HL-60/S4 treated with retinoic acid at 250 ng/mL for 4 days and 3 days (cell line): ENCODE measurements around the gene AAK1.

Source experiments
- in situ Hi-C: fragments of 300-500 bp; cut with MboI; formaldehyde crosslinking; loops from 2 replicates; pipeline ENCODE4 v1.7.0; 2022; ENCODE audit warnings: low sequenced_read_pairs

Gene AAK1

DNA sequence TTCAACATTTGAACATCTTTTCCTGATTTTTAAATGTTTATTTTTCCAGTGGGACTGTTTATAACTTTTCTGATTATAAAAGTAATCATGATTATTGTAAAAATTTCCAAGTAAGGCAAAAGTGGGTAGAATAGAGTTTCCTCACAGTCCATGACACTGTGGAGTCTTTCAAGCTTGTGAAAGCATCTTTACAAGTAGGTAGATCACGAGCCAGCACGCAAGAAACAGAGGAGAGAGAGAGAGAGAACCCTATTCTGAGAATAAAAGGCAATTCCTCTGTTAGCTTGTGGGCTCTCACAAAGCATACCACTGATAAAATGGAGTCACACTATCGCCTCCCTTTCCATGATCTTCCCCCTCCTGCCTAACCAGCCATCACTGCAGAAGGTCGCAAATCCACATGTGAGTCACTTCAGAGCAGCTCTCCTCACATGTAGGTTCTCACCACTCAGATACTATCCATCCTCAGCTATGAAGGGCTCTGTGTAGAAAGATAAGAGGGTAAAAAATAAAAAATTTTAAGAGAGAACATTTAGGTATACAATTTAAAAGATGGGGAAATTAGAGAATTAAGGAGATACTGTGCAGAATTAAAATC is 40.3 kb downstream of the AAK1 start:
- in situ Hi-C loops, result no loop called here

DNA sequence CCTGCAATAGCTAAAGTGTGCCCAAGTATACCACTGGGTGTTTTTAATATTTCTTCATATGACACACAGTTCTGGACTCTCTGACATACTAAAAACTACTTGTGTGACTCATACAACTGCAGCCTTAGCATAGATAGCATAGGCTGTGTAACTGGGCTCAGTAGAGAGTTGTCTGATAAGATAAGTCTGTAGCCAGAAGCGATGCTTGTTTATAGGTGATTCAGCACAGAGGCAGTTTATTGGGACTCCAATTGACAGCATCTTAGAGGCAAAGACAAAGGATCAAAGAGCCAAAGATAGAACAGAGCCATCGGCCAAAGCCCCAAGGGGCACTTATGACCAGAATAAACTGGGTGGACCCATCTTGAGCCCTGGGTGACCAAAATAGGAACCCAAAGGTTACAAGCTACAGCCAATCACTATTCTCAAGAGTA is 42.3 kb downstream of the AAK1 start:
- in situ Hi-C loops, result no loop called here

DNA sequence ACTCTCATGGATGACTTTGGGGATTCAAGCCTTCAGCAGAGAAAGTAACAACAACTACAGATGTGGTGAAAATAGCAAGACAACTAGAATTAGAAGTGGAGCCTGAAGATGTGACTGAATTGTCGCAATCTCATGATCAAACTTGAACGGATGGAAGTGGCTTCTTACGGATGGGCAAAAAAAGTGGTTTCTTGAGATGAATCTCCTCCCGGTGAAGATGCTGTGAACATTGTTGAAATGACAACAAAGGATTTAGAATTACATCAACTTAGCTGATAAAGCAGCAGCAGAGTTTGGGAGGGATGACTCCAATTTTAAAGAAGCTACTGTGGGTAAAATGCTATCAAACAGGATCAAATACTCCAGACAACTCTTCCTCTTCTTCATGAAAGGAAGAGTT is 43.1 kb downstream of the AAK1 start:
- in situ Hi-C loops, result no loop called here

DNA sequence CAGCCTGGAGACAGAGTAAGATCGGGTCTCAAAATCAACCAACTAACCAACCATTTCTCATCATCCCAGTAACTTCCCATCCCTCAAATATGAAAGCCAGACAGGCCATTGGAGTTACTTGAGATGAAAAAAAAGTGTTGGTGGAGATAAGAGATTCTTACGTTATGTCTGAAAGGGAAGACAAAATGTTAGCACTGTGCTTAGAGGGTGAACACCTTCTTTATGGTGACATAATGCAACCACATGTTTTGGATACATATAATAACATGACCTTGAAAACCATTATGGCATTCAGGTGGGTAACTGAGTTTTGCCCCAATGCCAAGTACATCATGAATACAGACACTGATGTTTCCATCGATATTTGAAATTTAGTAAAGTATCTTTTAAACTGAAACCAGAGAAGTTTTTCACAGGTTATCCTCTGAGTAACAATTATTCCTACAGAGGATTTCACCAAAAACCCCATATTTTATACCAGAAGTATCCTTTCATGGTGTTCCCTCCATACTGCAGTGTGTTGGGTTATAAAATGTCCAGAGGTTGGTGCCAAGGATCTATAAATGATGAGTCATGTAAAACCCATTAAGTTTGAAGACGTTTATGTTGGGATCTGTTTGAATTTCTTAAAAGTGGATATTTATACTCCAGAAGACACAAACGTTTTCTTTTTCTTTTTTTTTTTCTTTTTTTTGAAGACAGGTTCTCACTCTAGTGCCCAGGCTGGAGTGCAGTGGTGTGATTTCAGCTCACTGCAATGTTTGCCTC is 45.5 kb downstream of the AAK1 start:
- in situ Hi-C loops, result no loop called here

DNA sequence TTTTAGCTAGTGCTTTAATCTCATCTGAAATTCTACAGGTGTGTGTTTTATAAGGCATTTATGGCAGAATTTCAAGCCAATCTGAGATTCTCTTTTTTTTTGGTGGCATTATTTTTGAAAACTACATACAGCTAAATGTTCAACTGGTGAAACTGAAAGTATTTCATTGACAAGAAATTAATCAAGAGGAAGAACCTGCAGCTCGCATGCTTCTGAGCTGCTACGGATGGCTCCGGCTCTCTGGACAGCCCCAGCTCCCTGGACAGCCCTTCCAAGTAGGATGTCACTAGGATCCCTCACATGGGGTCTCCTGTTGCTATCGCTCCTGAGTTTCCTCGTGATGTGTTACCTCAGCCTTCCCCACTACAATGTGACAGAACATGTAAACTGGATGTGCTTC is 46.4 kb downstream of the AAK1 start:
- in situ Hi-C loops, result no loop called here

DNA sequence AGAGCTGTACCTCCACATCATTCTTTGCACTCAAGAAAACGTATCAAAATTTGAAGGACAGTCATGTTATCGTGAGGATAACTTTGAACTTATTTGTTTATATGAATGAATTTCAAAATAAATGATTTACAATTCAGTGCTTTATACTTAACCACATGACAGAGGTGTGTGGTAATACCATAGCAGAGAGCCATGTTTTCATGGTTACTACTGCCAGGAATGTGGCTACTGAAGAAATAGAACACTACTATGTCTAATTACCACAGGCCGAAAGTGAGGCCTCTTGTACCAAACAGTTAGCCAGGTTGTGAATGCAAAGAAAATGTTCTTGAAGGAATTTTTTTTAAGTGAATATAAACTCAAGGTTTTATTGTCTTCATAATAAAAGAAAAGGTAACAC is 49.2 kb downstream of the AAK1 start:
- in situ Hi-C loops, result no loop called here

DNA sequence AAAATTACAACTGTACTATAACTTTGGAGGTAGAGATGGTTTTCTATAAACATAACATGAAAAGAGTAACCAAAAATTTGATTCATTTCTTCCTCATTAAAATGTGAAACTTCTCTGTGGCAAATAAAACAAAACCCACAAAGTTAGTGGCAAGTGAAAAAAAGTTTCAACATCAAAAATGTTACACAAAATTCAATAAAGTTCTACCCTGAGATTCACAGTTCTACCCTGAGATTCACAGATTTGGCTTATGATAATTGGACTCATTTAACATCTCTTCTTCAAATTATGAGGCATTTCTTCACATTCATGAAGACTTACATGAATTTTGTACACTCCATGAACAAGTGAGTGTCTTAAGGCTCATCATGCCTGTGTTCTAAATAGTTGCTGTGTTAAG is 51.0 kb downstream of the AAK1 start:
- in situ Hi-C loops, result no loop called here

DNA sequence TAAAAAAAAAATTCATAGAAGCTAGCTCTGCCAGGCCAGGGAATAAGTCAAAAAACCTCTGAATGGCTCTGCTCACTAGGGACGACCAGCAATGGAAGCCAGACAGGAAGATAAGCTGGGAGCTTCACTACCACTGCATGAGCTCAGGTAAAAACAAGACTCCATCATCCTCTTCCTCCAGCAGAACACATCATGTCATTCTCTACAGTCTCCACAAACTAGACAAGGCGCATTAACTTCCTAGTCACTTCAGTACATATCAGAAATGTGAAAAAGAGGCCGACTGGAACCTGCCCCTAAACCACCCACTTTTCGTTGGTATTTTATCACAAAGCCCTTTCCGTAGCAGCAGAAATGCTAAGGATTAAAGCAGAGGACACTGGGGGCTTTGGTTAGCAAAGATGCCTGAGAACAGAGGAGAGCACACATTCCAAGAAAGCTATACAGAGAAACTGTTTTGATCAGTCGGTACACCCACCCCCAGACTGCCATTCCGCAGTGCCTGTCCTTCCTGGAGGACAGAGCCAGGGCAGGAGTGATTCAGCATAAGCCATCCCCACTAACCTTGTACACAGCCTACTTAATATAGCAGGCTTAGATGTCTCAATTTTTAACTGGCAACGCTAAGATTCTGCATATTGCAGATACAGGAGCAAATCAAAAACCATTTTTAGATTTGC is 53.4 kb downstream of the AAK1 start:
- in situ Hi-C loops, result no loop called here

DNA sequence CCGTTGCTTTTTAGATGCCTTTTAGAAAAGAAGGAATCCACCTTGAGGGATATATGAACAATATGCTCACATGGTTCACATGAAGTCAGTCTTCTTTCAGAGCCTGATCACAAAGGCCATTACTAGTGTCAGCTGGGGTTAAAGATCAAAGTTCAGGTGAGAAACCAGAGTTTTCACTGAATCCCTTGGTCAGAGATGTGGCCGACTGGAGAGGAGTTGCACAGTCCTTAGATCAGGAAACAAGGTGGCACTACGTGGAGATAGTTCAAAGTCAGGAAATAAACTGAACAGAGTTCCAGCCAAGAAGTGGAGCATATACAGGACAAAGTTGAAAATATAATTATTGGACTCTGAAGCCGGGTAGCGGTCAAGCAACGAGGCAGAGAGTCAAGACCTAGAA is 54.6 kb downstream of the AAK1 start:
- in situ Hi-C loops, result no loop called here

DNA sequence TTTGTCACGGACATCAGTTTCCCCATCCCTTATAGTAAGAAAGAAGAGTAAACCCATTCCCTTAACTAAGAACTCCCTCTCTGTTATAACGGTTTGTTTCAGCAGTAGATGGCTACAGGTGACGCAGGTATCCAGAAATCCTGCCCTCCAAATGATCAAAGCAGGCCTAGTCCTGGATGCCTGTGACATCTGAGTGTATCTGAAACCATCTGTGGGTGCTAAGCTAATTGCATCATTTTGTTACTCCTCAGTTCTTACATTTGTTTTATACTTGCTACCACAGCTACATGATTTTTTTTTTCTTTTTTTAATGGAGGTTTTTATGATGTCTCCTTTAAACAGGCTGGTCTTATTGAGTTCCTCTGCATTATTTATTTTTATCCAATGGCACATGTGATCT is 55.1 kb downstream of the AAK1 start:
- in situ Hi-C loops, result no loop called here

DNA sequence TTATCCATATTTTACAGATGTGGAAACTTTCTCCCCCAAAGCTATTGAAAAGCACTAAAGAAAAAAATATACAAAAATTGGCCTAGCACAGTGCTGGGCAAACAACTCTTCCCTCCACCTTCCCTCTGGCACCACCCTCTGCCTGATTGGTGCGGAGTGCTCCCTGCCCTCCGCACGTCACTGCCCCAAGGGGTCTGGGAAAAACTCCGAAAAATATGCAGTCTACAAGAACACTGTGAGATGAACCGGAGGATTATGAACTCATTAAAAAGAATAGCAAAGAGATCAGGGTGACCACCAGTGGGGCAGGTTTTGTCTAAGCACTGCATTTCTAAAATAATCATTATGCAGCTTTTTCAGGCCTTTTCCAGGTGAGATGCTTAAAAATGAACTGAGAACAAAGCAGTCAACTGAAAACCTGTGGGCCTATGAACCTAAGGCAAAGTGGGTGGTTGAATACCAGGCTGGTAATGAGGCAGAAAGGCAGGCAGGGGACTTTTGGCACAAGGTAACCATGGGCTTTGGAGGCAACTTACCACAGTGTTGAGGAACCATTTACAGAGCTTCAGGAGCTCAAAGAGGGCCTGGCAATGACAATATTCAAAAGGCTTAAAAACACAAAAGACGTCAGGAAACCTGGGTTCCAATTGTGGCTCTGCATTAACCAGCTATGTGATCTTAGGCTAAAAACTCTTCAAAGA is 57.5 kb downstream of the AAK1 start:
- in situ Hi-C loops, result no loop called here

DNA sequence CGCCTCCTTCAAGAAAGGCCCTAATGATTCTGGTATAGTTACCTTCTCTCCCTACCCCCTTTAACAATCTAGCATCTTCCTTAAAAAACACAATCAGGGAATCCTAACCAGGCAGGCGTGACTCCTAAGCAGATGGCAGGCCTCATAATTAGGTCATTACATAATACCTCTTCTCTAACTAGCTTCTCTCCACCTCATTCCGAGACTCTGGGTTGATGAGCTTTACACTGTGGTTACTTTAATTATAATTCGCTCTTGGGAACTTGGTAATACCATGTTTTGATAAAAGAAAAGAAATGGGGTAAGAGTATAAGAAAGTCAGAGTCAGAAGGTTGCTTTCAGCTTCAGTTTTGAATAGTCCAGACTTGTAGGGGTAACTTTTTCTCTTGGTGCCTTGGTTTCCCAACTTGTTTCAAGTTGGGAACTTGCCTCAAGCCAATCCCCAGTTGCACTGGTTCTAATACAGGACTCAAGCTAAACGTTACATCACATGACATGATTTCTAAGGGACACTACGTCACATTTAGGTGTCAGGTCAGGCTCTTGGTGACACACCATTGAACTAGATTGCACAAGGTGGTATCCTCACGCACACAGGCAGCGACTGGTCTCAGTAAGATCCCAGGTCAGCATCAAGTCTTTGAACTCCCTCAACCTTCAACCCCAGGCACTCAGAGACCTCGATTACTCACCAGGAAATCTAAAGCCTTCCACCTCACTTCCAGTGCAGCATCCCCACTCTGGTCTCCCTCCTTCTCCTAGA is 59.2 kb downstream of the AAK1 start:
- in situ Hi-C loops, result no loop called here

DNA sequence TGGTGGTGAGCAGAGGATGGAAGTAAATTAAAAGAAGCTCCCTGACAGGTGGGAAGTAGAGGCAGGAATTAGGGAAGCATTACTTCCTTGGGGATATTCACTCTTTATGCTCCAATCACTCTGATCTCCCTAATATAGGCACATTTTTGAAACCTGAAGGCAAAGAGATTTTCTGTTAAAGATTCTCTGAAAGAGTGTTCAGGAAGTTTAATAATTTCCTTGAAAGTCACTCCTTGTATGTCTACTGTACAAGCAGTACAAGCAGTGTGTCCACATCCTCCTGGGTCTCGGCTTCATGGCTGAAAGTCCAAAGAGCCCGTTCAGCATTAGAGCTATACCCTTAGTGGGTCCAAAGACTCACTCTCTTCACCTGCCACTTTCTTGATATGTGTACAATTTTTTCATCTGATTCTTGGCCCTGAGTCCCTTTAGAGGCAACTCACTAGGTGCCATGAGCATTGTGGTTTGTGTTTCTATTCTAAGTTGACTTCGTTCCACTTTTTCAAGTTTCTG is 60.2 kb downstream of the AAK1 start:
- in situ Hi-C loops, result no loop called here

DNA sequence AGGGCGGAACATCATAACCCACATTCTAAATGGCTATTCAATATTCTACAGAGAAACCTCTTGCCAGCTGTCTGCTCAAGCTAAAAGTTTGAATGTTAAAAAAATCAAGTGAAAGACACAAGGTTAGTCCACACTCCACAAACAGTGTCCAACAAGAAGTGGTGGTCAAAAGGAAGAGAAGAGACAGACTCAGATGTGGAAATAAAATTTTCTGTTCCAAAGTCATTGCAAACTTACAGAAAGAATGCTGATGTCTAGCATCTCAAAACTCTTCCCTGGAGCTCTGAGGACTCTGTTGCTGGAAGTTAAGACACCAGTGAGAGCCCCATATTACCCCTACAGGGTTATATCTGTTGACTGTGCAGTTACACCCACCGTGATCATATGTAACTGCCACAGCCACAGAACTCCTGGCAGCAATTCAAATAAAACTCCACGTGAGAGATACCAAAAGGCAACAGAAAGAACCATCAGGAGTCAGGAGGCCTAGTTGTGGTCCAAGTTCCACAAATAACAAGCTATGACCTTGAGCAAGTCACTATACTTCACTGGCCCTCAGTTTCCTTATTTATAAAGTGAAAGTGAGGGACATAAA is 60.9 kb downstream of the AAK1 start:
- in situ Hi-C loops, result no loop called here

DNA sequence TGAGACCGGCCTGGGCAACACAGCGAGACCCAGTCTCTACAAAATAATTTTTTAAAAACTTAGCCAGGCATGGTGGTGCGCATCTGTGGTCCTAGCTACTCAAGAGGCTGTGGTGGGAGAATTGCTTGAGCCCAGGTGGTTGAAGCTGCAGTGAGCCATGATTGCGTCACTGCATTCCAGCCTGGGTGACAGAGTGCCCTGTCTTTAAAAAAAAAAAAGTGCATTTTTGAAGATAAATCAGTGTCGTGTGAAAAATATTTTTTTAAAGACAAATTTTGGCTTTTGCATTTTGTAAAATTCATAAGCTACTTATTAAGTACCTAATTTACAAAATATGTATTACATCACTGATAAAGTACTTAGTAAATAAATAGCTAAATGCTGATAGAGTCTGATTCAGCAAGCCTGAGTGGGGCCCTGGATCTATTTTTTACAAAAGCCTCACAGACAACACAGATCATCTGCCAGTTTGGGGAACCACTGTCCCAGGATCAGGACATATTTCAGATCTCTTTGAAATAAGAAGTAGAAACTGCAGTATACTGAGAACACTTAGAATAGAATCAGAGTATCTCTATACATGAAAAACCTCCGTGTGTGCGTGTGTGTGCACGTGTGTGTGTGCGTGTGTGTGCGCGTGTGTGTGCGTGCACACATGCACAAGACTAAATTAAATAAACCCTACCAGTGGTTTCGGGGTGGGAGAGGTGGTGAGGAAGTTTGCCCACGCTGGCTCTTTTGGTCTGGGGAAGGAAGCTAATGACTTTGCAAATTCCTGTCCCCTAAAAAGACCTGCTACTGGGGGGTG is 61.6 kb downstream of the AAK1 start:
- in situ Hi-C loops, result no loop called here

DNA sequence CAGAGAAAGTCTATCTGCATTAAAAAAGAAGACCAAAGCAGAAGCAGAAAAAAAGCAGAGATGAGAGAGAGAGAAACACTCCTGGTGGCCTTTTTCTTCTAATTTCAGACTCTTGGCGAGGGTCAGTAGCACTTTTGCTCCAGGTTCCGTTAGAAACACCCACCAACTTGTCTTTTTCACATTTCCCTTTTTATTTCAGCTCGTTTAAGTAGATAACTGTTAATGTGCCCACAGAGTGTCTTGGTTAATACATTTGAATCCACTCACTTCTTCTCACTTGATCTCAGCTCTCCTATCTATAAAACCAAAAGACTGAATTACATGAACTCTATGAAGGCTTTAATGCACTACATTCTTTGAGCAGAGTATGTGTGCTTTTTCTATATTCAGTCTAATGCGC is 63.1 kb downstream of the AAK1 start:
- in situ Hi-C loops, result no loop called here

DNA sequence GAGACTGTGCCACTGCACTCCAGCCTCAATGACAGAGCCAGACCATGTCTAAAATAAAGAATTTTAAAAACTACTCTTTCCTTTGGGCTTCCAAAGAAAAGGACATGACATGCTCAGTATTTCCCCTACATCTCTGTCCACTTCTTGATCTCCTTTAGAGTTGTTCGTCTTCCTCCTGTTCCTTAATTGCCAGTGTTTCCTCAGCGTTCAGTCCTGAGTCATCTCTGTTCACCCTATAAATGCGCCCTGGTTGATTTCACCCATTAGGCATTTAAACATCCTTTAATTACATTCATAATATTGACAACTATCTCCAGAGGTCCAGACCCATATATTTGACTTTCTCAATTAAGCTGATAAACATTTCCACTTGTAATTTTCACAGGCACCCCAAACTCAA is 64.0 kb downstream of the AAK1 start:
- in situ Hi-C loops, result loop anchor here (10.0 kb wide), 1 partner anchor 125 kb away; no protein-coding TSS in a partner anchor

DNA sequence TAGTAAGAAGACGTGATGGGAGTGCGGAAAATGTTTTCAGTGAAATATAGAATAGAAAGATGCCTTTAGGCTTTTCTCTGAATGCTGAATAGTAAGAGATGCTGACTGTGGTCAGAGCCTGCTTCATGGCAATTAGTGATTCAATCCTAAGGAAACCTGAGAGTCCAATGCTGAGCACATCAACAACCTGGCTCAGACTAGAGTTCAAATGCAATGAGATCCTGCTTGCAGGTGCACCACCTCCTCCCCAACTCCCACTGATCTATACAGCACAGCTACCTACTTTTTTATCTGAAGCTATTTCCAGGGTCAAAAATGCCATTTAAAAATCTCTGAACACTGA is 65.4 kb downstream of the AAK1 start:
- in situ Hi-C loops, result loop anchor here (10.0 kb wide), 1 partner anchor 127 kb away; no protein-coding TSS in a partner anchor

DNA sequence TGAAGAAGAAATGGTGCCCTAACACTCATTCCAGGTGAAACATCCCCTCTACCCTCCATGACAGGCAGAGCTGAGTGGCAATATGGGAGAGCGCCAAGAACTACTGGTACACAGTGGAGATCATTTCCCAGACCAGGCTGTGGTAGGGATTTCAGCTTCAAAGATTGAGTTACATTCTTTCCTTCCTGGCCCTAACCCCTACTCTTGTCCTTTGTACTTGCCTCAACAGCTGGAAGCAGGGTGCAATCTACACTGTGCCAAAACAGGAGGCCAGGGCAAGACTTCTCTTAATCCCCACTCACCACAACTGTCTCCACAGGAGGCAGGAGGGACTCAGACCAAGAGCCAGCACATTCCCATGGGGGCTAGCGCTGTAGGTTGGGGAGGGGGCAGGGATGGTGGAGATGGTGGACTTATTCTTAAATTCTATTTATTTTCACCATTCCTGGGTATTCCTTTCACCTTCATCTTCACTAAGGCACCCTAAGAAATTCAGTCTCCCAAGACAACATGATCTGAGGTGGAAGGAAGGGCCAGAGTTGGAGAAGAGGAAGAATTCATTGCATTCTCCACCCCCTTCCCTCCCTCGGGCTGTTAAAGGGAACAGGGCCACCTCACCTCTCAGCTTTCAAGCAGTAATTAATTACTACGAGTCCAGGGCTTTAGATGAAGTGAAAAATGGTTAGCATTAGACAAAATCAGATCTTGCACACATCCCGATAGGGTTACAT is 65.9 kb downstream of the AAK1 start:
- in situ Hi-C loops, result loop anchor here (10.0 kb wide), 1 partner anchor 127 kb away; no protein-coding TSS in a partner anchor
